Trophoblast cell (in vitro differentiated cells and primary cell): ENCODE results near the gene CA11.
"Not testable (repeated sequence)": the region's sequence is repeated elsewhere in the genome, so short reads cannot be mapped to it uniquely, and the experiment has no call there.

Experiments used
- DNase-seq, 2 donors: peaks; one replicate each; pipeline ENCODE4 v3.0.0-alpha.2; 2016
- H2AFZ ChIP-seq: 2 replicates; pipeline ENCODE4 v1.6.1; 2013; ENCODE audit warnings: low read length, moderate library complexity, mild to moderate bottlenecking; ENCODE audit not compliant: insufficient read depth, poor library complexity
- H2AK5ac ChIP-seq: 2 replicates; pipeline ENCODE4 v1.6.1; 2013; ENCODE audit warnings: mild to moderate bottlenecking, low read length
- H2BK120ac ChIP-seq: 2 replicates; pipeline ENCODE4 v1.6.1; 2013; ENCODE audit warnings: low read length, mild to moderate bottlenecking, moderate library complexity; ENCODE audit not compliant: insufficient read depth, poor library complexity
- H2BK12ac ChIP-seq: 2 replicates; pipeline ENCODE4 v1.6.1; 2013; ENCODE audit warnings: mild to moderate bottlenecking, low read length, moderate library complexity
- H2BK5ac ChIP-seq: 2 replicates; pipeline ENCODE4 v1.6.1; 2013; ENCODE audit warnings: low read length, low read depth, moderate library complexity, mild to moderate bottlenecking; ENCODE audit not compliant: poor library complexity
- H3K14ac ChIP-seq: 2 replicates; pipeline ENCODE4 v1.6.1; 2013; ENCODE audit warnings: mild to moderate bottlenecking, low read length
- H3K18ac ChIP-seq: 2 replicates; pipeline ENCODE4 v1.6.1; 2013; ENCODE audit warnings: mild to moderate bottlenecking, low read length
- H3K23ac ChIP-seq: 2 replicates; pipeline ENCODE4 v1.6.1; 2013; ENCODE audit warnings: low read length
- H3K27ac ChIP-seq: 2 replicates; pipeline ENCODE4 v1.5.1; 2013; ENCODE audit warnings: low read depth, mild to moderate bottlenecking, inconsistent platforms, low read length, moderate library complexity
- H3K27me3 ChIP-seq: 2 replicates; pipeline ENCODE4 v1.6.1; 2013; ENCODE audit warnings: inconsistent platforms, mild to moderate bottlenecking, low read length, moderate library complexity; ENCODE audit not compliant: insufficient read depth
- H3K36me3 ChIP-seq, 2 experiments: 1 replicate in 1 of 2; 2 replicates in 1 of 2; pipeline ENCODE4 v1.6.1; 2013; ENCODE audit warnings: low read length in 2 of 2, mild to moderate bottlenecking in 2 of 2, moderate library complexity in 1 of 2; ENCODE audit not compliant: insufficient read depth in 2 of 2, control insufficient read depth in 1 of 2
- H3K4ac ChIP-seq: 2 replicates; pipeline ENCODE4 v1.6.1; 2013; ENCODE audit warnings: low read depth, mild to moderate bottlenecking, low read length, moderate library complexity
- H3K4me1 ChIP-seq, 2 experiments: 1 replicate in 1 of 2; 2 replicates in 1 of 2; pipeline ENCODE4 v1.6.1; 2013; ENCODE audit warnings: low read length in 2 of 2, mild to moderate bottlenecking in 2 of 2, moderate library complexity in 1 of 2; ENCODE audit not compliant: insufficient read depth in 2 of 2, control insufficient read depth in 1 of 2
- H3K4me2 ChIP-seq: 2 replicates; pipeline ENCODE4 v1.6.1; 2013; ENCODE audit warnings: inconsistent platforms, mild to moderate bottlenecking, low read length, moderate library complexity
- H3K4me3 ChIP-seq: 2 replicates; pipeline ENCODE4 v1.5.1; 2013; ENCODE audit warnings: mild to moderate bottlenecking, low read depth, low read length, inconsistent platforms
- H3K79me1 ChIP-seq: one replicate; pipeline ENCODE4 v1.6.1; 2013; ENCODE audit warnings: low read length
- H3K79me2 ChIP-seq: 2 replicates; pipeline ENCODE4 v1.6.1; 2013; ENCODE audit warnings: low read length, mild to moderate bottlenecking; ENCODE audit not compliant: control insufficient read depth, insufficient read depth, poor library complexity
- H3K9ac ChIP-seq: 2 replicates; pipeline ENCODE4 v1.6.1; 2013; ENCODE audit warnings: mild to moderate bottlenecking, low read length
- H3K9me3 ChIP-seq: 2 replicates; pipeline ENCODE4 v1.6.1; 2013; ENCODE audit warnings: low read depth, mild to moderate bottlenecking, control low read depth, inconsistent platforms, low read length; ENCODE audit not compliant: insufficient read depth
- H4K12ac ChIP-seq: 2 replicates; pipeline ENCODE4 v1.6.1; 2013; ENCODE audit warnings: low read depth, mild to moderate bottlenecking, low read length, moderate library complexity
- H4K8ac ChIP-seq: 2 replicates; pipeline ENCODE4 v1.6.1; 2013; ENCODE audit warnings: low read depth, mild to moderate bottlenecking, low read length, moderate library complexity
- H4K91ac ChIP-seq: one replicate; pipeline ENCODE4 v1.6.1; 2013; ENCODE audit warnings: low read depth, mild to moderate bottlenecking, low read length, moderate library complexity
- WGBS: extraction: QIAGEN DNeasy Blood & Tissue Kit; methylation state at CpG from one replicate; pipeline ENCODE4 v1.1.7; 2013; ENCODE audit warnings: missing lambda C conversion rate; ENCODE audit not compliant: insufficient read length, insufficient coverage; ENCODE audit errors: extremely low coverage; 5-methylcytosine and 5-hydroxymethylcytosine counted together

The CA11 gene

GRCh38 chr19:48659768-48660167, 13.8 kb upstream of the CA11 start:
- no peaks in the 10 kb centered on the region for H3K36me3 ChIP-seq
- no peak overlapping the region for H3K4ac ChIP-seq
- no peak overlapping the region for H2AK5ac ChIP-seq
- no peak overlapping the region for H3K4me3 ChIP-seq
- no peak overlapping the region for H2BK120ac ChIP-seq
- H4K91ac ChIP-seq, result no peak overlapping the region
- H3K4me1 ChIP-seq, result no peaks in the 10 kb centered on the region
- no peak overlapping the region for H3K27ac ChIP-seq
- no peak overlapping the region for H4K8ac ChIP-seq
- no peak overlapping the region for H2BK5ac ChIP-seq
- no peak overlapping the region for H4K12ac ChIP-seq
- no peak overlapping the region for H3K18ac ChIP-seq
- H3K4me2 ChIP-seq, result no peak overlapping the region
- H3K23ac ChIP-seq, result no peak overlapping the region
- H3K9ac ChIP-seq, result no peak overlapping the region
- no peak overlapping the region for H2AFZ ChIP-seq
- no CpG with 5 or more reads among the region's 5 CpGs for WGBS
- peak in 1 of 2 donors; percentile 19 for DNase-seq
- H3K27me3 ChIP-seq, result no peaks in the 10 kb centered on the region
- H2BK12ac ChIP-seq, result no peak overlapping the region
- no peaks in the 10 kb centered on the region for H3K79me2 ChIP-seq
- no peaks in the 10 kb centered on the region for H3K79me1 ChIP-seq
- H3K9me3 ChIP-seq, result no peaks in the 10 kb centered on the region
- no peak overlapping the region for H3K14ac ChIP-seq

GRCh38 chr19:48658483-48658882, 12.5 kb upstream of the CA11 start:
- Histone ChIP-seq H3K36me3 (no peaks in the 10 kb centered on the region), H3K23ac (no peak overlapping the region), H2AFZ (no peak overlapping the region), H3K14ac (no peak overlapping the region), H3K79me1 (no peaks in the 10 kb centered on the region), H3K27ac (no peak overlapping the region), H2BK12ac (no peak overlapping the region), H3K79me2 (no peaks in the 10 kb centered on the region), H2AK5ac (no peak overlapping the region), H3K9ac (no peak overlapping the region), H3K18ac (no peak overlapping the region), H2BK120ac (no peak overlapping the region), H3K4ac (no peak overlapping the region), H3K9me3 (no peaks in the 10 kb centered on the region), H4K8ac (no peak overlapping the region), H3K4me1 (no peaks in the 10 kb centered on the region), H3K4me2 (no peak overlapping the region), H3K27me3 (no peaks in the 10 kb centered on the region), H4K91ac (no peak overlapping the region), H3K4me3 (no peak overlapping the region), H4K12ac (no peak overlapping the region), H2BK5ac (no peak overlapping the region)
- WGBS, result no CpG with 5 or more reads among the region's 6 CpGs
- DNase-seq, result no peak

- not testable (repeated sequence) for H3K4me2 ChIP-seq, H4K8ac ChIP-seq, H4K91ac ChIP-seq, H3K4ac ChIP-seq, H3K36me3 ChIP-seq, H3K4me1 ChIP-seq, H3K27ac ChIP-seq, H3K9me3 ChIP-seq, H3K79me1 ChIP-seq, H2BK5ac ChIP-seq, H3K4me3 ChIP-seq, H2AK5ac ChIP-seq, H3K14ac ChIP-seq, H3K9ac ChIP-seq, H2BK12ac ChIP-seq, H4K12ac ChIP-seq, H3K18ac ChIP-seq, H2AFZ ChIP-seq, H3K79me2 ChIP-seq, H3K23ac ChIP-seq, H3K27me3 ChIP-seq, DNase-seq, H2BK120ac ChIP-seq
- no CpG with 5 or more reads among the region's 5 CpGs for WGBS
These were observed 11.8 kb upstream of the CA11 start for GRCh38 chr19:48657828-48658227.

GRCh38 chr19:48656840-48657474, 11.0 kb upstream of the CA11 start:
- H2BK12ac ChIP-seq, result no peak overlapping the region
- H3K9ac ChIP-seq, result no peak overlapping the region
- WGBS, result no CpG with 5 or more reads among the region's 16 CpGs
- no peaks in the 10 kb centered on the region for H3K27me3 ChIP-seq
- no peak overlapping the region for H3K14ac ChIP-seq
- no peak overlapping the region for H3K23ac ChIP-seq
- no peaks in the 10 kb centered on the region for H3K79me1 ChIP-seq
- H4K91ac ChIP-seq, result no peak overlapping the region
- no peaks in the 10 kb centered on the region for H3K9me3 ChIP-seq
- H3K79me2 ChIP-seq, result no peaks in the 10 kb centered on the region
- H3K4me1 ChIP-seq, result no peaks in the 10 kb centered on the region
- DNase-seq, result peak in 1 of 2 donors; percentile 26
- H2AK5ac ChIP-seq, result no peak overlapping the region
- H3K4me3 ChIP-seq, result no peak overlapping the region
- no peak overlapping the region for H2BK5ac ChIP-seq
- no peak overlapping the region for H3K18ac ChIP-seq
- no peak overlapping the region for H4K8ac ChIP-seq
- H3K4ac ChIP-seq, result no peak overlapping the region
- no peaks in the 10 kb centered on the region for H3K36me3 ChIP-seq
- H3K27ac ChIP-seq, result no peak overlapping the region
- no peak overlapping the region for H4K12ac ChIP-seq
- no peak overlapping the region for H2BK120ac ChIP-seq
- H2AFZ ChIP-seq, result no peak overlapping the region
- H3K4me2 ChIP-seq, result no peak overlapping the region
